D341Med (cell line): ENCODE results near the gene UBFD1.
A peak's percentile ranks its signal among the peaks of the same experiment; 100 is the strongest.
"Not testable (repeated sequence)": the region's sequence is repeated elsewhere in the genome, so short reads cannot be mapped to it uniquely, and the experiment has no call there.

Experiments
- DNase-seq: peaks from one replicate; pipeline ENCODE4 v3.0.0; 2012; ENCODE audit warnings: low spot score

Gene UBFD1

DNA sequence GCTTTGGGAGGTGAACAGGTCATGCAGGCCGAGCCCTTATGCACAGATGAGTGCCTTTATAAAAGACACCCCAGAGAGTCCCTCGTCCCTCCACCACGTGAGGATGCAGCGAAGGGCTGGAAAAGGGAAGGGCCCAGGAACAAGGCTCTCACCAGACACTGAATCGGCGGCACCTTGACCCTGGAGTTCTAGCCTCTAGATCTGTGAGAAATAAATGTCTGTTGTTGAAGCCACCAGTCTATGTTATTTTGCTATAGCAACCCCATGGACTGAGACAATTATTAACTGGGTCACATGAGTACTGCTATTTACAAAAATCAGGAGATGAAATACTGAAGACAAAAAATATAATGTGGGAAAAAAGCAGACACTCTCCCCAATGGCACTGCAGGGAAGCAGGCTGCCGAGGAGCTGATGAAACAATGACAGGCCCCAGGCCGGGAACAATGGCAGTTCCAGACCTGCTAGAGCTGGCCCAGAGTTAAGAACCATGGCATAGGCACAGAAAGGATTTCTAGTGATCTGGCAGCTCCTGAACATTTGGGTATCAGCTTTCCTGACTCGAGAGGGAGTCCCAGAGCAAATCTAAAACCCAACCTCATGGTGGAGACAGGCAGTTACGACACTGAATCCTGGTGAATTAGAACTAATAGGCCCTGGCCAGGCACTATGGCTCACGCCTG is 29.4 kb upstream of the UBFD1 start:
- DNase-seq = no peak

DNA sequence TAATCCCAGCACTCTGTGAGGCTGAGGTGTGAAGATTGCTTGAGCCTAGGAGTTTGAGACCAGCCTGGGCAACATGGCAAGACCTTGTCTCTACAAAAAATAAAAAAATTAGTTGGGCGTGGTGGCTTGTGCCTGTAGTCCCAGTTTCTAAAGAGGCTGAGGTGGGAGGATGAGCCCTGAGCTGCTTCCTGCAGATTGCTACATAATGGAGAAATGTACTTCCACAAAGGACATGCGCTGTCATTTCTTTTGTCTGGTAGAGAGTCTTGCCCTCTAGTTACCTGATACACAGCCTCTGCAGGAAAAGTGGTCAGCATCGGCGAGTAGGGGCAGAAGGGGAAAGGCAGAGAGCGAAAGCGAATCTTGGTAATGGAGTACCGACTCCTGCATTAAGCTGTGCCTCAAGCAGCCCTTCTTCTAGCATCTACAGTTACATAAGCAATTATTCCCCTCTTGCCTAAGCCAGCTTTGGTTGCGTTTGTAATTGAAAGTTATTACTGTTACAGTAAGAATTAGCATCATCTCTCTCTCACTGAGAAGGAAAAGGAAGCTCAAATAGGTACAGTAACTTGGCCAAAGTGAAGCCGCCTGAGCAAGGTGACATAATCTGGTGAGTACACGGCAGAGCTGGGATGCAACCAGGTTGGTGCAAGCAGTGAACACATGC is 28.8 kb upstream of the UBFD1 start:
- no peak for DNase-seq

DNA sequence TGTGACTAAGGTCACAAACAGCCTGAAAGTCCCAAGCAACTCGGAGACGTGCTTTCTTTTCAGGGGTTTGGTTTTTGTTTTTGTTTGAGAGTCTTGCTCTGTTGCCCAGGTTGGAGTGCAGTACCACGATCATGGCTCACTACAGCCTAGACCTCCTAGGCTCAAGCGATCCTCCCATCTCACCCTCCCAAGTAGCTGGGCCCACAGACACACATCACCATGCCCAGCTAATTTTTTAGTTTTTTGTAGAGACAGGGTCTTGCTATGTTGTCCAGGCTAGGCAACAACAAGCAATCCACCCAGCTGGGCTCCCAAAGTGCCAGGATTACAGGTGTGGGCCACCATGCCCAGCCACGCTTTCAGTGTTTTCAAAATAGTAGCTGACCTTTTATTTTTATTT is 27.5 kb upstream of the UBFD1 start:
- no peak for DNase-seq

DNA sequence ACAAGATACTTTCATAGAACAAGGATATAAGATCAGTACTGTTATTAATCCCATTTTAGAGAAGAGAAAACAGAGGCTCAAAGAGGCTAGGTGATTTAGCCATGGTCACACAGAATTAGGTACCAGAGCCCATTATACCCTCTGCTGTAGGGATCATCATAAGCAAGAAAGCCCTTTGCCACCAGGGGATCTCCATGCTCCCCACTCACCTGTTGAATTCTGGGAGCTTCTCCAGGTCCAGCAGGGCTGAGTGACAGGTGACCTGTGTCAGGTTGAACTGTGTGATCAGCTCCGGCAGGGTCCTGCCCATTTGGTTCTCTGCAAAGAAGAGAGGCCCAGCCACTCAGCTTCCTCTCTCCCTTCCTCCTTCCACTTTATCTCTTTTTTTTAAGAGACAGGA is 25.1 kb upstream of the UBFD1 start:
- DNase-seq = no peak

DNA sequence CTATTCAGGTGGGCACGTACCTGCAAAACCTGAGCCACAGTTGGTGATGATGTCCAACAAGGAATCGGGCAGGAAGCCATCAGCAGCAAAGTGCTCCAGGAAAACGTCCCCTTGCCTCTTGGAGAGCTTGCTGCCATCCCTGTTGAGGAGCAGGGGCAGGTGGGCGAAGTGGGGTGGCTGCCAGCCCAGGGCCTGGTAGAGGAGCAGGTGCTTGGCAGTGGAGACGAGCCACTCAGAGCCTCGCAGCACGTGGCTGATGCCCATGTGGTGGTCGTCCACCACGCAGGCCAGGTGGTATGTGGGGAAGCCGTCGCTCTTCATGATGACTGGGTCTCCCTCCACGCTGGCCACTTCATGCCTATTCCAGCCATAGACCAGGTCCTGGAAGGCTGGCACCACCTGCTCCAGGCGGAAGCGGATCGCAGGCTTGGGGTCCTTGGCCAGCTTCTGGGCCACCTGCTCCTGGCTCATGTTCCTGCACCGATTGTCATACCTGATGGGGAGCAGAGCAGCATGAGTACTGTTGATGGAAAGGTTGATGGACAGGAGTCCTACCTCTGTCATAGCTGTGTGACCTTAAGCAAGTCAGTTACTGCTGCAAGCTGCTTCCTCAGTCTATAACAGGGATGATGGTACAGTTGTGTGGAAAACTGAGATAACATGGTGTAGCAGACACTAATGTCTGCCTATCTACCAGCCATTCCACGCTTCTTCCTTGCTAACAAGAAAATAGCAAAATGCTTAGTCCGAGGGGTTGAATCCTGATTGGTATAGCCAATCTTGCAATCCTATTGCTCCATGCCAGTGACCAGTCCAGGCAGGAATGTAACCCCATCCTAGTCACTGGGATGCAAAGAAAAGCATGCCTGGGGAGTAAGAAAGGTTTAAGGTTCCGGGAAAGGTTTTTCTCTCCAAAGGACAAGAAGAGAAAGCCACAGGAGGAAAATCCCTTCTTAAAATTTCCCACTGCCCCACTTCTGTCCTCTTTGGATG is 22.4 kb upstream of the UBFD1 start:
- no peak for DNase-seq

DNA sequence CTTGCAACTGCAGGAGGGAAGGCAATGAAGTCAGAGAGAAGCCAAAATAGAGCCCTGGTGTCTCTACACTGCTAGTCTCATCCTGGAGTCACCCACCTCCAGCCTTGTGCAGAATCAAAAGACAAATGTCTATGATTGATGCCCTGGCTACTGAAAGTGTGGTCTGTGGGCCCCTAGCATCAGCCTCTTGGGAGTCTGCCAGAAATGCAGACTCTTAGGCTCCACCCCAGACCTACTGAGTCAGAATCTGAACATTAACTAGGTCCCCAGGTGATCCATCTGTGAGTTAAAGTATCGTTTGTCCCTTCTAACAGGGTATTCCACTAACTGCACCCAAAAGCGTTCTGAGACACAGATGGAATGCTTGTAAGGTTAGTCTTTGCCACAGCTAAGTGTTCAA is 21.6 kb upstream of the UBFD1 start:
- DNase-seq = no peak

DNA sequence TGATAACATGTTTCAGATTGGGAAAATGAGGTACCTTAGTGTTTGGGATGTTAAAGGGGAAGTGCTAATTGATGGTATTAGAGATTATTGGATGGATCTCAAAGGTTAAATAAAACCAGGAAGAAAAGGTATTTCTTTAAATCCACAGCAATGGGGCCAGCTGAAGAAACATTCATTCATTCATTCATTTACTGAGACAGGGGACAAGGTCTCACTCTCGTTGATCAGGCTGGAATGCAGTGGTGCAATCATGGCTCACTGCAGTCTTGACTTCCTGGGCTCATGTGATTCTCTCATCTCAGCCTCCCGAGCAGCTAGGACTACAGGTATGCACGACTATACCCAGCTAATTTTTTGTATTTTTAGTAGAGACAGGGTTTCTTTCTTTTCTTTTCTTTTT is 20.1 kb upstream of the UBFD1 start:
- DNase-seq = no peak

DNA sequence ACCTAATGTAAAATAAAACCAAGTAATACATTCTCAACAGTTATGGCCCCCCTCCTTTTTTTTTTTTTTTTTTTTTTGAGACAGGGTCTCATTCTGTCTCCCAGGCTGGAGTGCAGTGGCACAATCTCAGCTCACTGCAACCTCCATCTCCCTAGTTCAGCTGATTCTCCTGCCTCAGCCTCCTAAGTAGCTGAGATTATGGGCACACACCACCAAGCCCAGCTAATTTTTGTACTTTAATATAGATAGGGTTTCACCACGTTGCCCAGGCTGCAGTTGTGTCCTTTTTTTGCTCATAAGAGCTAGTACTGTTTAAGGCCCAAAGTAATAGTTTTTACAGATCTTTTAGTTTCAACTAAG is 18.6 kb upstream of the UBFD1 start:
- no peak for DNase-seq

DNA sequence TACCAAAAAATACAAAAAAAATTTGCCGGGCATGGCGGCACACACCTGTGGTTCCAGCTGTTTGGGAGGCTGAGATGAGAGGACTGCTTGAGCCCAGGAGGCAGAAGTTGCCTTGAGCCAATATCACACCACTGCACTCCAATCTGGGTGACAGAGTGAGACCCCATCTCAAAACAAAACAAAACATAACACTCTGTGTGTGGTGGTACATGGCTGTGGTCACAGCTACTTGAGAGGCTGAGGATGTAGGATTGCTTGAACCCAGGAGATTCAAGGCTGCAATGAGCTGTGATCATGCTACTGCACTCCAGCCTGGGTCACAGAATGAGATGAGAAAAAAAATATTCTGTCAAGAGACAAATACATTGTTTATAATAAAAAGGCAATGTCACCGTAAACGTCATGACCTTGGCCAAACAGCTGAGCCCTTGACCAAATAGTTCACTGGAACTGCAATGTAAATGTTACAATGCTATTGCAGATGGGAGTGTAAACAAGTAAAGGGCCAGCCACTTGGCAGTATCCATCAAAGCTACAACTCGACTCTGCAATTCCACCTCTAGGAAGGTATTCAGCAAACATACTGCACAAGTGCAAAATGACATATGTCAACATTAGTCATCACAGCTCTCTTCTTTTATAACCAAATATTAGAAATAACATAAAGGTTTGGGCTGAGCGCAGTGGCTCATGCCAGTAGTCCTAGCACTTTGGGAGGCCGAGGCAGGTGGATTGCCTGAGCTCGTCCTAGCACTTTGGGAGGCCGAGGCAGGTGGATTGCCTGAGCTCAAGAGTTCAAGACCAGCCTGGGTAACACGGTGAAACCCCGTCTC is 17.3 kb upstream of the UBFD1 start:
- DNase-seq = no peak

DNA sequence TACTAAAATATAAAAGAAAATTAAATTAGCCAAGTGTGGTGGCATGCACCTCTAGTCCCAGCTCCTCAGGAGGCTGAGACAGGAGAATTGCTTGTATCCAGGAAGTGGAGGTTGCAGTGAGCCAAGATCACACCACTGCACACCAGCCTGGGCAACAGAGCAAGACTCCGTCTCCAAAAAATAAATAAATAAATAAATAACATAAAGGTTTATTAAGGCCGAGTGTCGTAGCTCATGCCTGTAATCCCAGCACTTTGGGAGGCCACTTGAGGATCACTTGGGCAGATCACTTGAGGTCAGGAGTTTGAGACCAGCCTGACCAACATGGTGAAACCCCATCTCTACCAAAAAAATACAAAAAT is 16.7 kb upstream of the UBFD1 start:
- not testable (repeated sequence) for DNase-seq

DNA sequence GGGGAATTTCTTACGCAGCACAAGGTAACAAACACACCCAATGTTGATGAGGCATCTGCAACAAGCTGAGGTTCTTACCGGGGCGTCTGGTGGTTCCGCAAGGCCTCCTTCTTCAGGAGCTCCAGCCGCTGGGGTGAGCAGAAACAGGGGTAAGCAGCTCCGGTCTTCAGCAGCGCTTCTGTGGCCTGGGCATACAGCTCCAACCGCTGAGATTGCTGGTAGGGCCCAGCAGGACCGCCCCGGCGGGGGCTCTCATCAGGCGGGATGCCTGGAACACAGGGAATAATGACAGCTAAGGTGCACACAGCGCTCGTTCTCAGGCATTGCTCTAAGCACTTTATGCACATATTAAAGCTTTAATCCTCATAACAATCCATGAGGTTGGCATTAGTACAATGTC is 13.1 kb upstream of the UBFD1 start:
- DNase-seq = peak; percentile 33

DNA sequence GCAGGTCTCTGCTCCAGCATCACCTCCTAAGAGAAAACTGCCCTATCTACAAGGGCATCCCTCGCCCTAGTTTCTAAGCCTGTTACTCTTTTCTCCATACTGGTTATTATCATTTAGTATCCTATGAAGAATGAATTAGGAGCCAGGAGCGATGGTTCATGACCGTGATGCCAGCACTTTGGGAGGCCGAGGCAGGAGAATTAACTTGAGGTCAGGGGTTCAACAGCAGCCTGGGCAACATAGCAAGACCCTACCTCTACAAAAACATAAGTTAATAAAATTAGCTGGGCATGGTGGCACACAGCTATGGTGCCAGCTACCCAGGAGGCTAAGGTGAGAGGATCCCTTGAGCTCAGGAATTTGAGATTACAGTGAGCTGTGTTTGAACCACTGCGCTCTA is 7.6 kb upstream of the UBFD1 start:
- DNase-seq = no peak

DNA sequence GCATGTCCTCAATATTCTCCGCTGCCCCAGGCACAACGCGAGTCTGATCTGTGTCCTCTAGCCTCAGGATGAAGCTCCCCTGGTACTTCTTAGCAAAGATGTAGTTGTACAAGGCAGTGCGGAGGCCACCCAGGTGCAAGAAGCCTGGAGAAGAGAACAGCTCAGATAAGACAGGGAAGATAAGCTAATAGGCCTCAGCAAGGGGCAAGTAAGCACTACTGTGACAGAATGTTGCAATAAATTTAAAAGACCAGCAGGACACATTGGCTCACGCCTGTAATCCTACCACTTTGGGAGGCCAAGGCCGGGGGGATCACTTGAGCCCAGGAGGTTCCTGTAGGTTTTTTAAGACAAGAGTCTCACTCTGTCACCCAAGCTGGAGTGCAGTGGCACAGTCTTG is 5.4 kb upstream of the UBFD1 start:
- no peak for DNase-seq

DNA sequence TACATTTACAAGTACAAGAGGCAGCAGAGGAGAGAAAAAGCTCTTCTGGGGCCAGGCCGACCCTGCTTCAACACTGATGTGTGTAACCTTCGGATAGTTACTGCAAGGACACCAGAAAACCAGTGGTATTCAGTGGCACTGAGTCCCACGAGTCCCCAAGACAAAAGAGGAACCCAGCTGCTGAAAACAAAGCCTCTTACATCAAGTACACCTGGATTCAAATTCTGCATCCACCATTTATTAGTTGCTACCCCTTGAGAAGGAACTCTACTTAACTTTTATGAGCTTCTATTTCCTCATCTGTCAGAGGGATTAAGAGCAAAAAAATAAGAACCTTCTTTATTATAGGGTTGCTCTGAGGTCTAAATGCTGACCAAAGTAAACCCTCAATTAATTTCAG is 3.0 kb upstream of the UBFD1 start:
- no peak for DNase-seq

DNA sequence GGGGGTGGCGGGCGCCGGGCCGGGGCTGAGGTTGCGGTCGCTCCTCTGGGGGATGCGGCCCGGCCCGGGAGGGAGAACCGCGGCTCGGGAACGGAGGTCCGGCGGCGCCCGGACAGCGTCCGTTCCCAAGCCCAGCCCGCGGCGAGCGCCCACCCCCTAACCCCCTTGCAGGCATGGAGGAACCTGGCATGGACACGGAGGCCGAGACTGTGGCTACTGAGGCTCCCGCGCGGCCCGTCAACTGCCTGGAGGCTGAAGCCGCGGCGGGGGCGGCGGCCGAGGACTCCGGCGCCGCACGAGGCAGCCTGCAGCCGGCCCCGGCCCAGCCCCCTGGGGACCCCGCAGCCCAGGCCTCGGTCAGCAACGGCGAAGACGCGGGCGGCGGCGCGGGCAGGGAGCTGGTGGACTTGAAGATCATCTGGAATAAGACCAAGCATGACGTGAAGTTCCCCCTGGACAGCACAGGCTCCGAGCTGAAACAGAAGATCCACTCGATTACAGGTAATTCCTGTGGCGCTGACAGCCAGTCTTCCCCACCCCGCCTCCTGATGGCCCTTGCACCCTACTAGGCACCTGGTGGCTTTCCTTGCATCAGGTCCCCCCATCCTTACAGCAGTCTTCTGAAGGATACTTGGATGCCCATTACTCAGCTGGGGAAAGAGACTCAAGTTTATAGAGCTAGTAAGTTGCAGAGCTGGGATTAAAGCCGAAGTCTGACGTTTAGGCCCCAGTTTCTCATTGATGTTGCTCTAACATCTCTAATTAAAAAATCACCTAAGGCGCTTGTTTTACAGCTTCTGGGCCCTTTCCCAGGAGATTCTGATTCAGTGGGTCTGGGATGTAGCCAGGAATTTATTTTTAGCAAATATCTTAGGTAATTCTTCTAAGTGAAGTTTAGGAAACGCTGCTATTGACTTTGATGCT is 514 bp downstream of the UBFD1 start:
- DNase-seq = no peak

DNA sequence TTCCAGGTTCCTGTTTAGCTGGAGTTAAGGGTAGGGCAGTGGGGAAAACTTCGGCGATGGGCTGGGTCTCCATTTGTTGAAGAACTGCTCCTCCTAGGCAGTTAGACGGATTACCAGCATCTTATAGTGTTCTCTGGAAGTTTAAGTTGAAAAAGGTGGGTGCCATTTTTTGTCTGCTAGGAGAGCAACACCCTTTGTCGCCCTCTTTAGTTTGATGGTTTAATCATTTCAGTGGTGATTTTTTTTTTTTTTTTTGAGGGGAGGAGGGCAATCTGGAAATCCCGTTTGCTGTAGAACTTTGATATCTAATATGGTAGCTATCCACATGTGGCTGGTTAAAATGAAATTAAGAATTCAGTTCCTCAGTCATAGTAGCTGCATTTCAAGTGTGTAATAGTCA is 4.1 kb downstream of the UBFD1 start:
- no peak for DNase-seq

DNA sequence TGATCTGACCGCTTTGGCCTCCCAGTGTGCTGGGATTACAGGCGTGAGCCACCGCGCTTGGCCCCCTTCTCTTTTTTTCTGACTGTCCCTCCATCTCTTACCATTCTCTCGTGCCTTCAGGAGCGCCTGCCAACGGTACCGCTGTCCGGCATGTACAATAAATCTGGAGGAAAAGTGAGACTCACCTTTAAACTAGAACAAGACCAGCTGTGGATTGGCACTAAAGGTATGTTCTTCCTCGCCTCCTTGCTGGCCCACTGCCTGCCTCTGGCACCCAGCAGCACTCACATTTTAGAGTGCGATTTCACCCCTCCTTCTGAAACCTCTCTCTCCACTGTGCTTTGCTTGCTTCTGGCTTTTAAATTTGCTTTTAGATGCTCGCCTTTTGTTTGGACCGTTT is 5.0 kb downstream of the UBFD1 start:
- no peak for DNase-seq

DNA sequence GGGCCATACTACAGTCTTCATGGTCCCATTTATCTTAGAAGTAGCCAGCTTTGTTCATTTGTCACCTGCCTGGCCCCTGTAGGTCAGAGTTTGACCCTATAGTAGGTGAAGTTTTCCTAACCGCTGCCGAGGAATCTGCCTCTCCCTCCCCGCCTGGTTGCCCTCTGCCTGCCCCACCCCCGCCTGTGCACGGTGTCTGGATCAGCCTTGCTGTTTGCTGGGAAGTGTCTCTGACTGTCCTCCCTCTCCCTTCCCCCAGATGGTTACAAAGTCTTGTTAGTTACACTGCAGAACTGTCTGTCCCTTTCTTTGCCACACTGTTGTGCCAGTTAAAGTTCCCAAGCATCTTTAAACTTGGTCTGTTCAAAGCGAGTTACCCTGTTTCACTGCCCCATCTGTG is 5.7 kb downstream of the UBFD1 start:
- no peak for DNase-seq

DNA sequence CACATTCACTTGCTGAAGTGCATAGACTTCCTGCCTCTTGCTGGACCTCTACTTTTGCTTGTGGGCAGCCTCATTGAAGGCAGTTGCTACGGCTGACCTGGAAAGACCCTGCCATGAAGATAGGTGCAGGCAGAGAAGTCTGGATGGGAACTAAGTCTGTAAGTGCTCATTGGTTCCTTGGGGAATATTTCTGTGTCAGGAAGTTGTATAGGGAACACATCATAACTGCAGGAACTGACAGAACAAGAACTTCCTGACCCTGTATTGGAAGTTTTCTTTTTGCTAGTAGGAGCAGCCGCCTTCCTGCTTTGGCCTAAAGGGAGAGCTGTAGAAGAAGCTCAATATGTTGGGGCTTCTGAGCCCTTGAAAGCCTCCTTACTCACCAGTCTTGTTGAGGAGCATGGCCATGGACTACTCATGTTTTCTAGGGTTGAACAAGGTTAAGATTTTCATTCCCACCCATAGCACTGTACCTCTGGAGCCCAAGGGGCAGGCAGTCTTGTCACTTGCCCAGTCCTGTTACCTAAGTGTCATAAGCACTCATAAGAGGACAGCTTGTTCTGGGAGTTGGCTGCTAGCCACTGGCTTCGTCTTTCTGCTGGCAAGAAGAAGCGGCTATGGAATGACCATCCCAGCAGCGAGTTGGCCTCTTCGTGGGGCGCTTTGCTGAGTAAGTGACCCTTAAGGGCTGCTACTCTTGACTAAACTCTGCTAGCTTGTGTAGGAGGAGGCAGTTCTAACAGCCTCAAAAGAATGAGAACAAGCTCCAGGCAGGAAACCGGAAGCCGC is 7.2 kb downstream of the UBFD1 start:
- no peak for DNase-seq

DNA sequence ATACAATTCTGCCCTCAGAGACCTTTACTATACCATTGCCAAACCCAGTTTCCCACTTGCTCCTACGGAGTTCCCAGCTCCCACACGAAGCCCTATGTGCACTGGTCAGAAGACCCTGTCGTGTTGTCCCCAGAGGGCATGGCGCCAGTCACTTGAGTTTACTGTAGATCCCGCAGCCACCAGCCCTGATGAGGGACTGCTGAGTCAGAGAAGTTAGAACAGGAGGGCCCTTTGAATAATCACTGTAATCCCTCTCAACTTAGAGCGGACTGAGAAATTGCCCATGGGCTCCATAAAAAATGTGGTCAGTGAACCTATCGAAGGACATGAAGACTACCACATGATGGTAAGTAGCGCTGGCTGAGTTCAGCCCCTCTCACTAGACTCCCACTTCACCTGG is 9.2 kb downstream of the UBFD1 start:
- DNase-seq = no peak
